ENCODE results near the gene BCL2L14. TPM values are rescaled to one million over a fixed set of nuclear protein-coding genes. Genes with fewer than 3 reads are reported as not detected.

BCL2L14 gene
- total RNA-seq, 4 donors from 2014 or later = not detected

DNA sequence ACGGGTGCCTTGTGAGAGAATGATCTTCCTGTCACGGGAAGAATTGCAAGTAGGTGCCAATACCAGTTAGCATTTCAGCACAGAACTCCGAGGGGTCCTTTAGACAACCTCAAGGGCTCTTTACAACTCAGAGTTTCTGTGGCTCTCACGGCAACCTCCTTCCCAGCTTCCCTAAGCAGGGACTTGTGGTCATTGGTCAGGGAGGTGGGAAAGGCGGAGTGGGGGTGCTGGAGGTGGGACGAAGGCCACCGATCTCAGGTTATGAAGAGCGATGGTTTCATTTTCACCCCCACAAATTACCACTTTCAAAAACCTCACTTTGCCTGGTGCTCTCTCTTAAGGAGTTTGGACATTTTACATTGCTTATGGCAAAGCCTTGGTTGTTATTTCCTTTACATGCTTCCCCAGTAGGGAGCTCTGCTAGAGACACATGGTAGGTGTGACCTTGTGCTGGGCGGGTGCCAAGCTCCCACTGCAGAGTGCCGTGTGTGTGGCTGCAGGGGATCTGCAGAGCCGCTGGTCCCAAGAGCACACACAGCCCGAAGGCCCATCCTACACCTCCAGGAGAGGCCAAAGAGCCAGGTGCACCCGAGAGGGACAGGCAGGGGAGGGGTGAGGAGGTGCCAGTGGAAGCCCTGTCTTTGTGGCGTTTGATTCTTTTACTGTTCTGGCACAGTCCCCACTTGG lies 21.4 kb downstream of the BCL2L14 start:
- TF ChIP-seq, protein P1, sequence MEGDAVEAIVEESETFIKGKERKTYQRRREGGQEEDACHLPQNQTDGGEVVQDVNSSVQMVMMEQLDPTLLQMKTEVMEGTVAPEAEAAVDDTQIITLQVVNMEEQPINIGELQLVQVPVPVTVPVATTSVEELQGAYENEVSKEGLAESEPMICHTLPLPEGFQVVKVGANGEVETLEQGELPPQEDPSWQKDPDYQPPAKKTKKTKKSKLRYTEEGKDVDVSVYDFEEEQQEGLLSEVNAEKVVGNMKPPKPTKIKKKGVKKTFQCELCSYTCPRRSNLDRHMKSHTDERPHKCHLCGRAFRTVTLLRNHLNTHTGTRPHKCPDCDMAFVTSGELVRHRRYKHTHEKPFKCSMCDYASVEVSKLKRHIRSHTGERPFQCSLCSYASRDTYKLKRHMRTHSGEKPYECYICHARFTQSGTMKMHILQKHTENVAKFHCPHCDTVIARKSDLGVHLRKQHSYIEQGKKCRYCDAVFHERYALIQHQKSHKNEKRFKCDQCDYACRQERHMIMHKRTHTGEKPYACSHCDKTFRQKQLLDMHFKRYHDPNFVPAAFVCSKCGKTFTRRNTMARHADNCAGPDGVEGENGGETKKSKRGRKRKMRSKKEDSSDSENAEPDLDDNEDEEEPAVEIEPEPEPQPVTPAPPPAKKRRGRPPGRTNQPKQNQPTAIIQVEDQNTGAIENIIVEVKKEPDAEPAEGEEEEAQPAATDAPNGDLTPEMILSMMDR (IDR thresholded peaks at IDR 0.05; ENCODE audit: low read depth) = no peak

DNA sequence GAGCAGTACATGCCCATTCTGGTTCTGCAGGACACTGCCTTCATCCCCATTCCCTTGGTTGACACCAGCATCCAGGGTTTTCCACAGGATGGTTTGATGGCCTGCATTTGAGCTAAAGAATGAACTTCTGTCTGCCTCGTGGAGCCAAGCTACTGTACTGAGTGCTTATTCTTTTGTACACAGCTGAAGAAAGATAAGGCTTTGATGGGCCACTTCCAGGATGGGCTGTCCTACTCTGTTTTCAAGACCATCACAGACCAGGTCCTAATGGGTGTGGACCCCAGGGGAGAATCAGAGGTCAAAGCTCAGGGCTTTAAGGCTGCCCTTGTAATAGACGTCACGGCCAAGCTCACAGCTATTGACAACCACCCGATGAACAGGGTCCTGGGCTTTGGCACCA lies 23.7 kb downstream of the BCL2L14 start:
- TF ChIP-seq, protein P1 (IDR thresholded peaks at IDR 0.05; ENCODE audit: low read depth) = no peak

DNA sequence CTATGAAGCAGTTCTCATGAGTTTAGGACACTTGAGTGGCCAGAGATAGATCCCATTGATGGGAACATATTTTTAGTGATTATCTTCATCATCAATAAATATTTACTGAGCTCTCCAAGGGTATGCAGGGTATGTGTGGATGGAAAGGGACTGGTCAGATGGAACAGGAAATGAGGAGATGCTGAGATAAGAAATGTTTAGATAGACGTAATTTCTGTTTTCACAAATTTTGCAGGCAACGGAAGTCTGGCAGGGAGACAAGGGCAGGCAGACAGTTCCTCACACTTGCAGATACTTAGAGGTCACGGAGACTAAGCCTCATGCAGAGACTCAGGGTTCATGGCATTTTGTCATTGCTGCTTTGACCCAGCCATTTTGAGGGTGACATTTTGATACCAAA lies 24.3 kb downstream of the BCL2L14 start:
- TF ChIP-seq, protein P1 (IDR thresholded peaks at IDR 0.05; ENCODE audit: low read depth) = no peak

DNA sequence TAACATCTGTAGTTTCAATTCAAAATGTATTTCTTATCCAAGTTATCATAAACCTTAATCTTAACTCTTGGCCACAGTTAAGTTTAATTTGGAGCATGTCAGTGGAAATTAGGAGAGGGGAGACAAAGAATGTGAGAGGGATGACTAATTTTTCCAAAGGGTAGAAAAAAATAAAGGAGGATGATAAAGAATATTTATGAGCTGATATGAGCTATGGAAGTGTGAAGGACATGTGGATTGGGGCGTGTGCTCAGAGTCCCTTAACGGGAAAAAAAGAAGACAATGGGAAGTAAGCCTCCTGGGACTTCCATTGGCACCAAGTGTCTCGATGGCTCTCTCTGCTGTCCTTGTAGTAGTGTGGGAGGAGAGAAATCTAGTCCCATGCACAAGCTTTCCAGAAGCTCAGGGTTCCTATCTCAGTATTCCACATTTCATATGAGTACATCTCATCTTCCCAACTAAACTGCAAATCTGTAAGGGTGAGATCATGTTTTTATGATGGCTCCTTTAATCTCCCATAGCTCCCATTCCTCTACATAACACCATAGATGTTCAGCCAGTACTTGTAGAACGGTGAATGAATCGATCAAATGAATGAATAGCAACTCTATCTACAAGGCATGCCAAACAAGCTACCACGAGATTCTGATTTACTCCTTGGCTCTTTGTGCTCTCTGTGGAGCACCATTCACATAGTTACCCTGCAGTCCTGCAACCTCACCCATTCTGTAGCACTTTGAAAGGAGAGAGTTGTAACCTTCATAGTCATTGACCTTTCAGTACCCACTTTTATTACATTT lies 27.4 kb downstream of the BCL2L14 start:
- TF ChIP-seq, protein P1 (IDR thresholded peaks at IDR 0.05; ENCODE audit: low read depth) = no peak

DNA sequence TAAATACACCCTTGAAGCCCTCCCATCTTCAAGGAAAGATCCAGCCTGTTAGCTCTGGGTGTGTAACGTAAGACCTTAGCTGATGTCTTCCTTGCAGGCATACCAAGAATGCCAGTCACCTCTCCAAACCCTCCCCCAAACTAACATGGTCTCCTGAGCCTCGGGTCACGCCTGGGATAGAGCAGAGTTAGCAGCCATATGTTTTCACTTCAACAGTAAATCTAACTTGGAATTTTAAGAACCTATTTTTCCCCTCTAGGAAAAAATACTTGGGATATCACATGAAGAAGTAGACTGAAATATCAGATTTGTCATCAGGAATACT lies 27.9 kb downstream of the BCL2L14 start:
- TF ChIP-seq, protein P1 (IDR thresholded peaks at IDR 0.05; ENCODE audit: low read depth) = no peak

DNA sequence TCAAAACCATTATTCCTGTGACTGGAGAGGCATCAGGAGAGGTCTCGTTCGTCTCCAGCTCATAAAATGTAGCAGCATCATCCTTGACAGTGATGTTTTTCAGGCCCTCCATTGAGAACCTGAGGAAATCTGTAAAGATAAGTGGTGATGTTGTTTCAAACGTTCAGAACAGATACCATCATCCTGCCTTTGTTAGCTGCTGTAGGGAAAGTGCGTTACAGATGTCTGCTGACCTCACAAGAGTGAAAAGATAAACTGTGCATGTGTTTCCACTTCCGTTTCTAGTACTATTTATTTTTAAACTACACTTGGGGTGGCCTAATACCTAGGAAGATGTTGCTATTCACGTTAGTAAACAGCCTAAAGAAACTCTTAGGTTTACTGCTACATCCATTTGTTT lies 28.4 kb downstream of the BCL2L14 start:
- TF ChIP-seq, protein P1 (IDR thresholded peaks at IDR 0.05; ENCODE audit: low read depth) = no peak

DNA sequence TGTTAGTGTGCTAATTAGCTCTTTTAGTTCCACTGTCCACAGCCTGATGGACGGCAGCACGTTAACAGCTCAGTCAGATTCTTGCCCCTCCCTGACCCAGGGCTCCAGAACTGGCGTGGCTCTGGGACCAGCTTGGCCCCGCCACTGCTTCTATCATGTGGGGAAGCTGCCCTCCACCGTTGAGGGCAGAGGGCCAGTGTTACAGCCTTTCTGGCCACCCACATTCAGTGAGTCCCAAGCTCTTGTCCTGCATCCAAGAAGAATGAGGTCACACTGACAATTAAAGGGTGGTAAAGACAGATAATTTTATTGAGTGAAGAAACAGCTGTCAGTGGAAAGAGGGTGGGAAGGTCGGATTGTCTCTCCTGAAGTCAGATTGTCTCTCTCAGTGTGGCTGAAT lies 36.9 kb downstream of the BCL2L14 start:
- TF ChIP-seq, protein P1 (IDR thresholded peaks at IDR 0.05; ENCODE audit: low read depth) = no peak
